Stomach smooth muscle (tissue), 2 donors: ENCODE measurements around the gene MIEF1.

Source experiments
- H3K27ac ChIP-seq: one replicate; pipeline ENCODE4 v1.7.0; 2013; ENCODE audit warnings: mild to moderate bottlenecking, low read length, inconsistent platforms
- H3K27me3 ChIP-seq, 2 donors: one replicate each; pipeline ENCODE4 v1.7.0; 2013; ENCODE audit warnings: low read length in 2 of 2; ENCODE audit not compliant: insufficient read depth in 2 of 2, control insufficient read depth in 1 of 2
- H3K36me3 ChIP-seq, 2 donors: one replicate each; pipeline ENCODE4 v1.7.0; 2013; ENCODE audit warnings: low read length in 2 of 2; ENCODE audit not compliant: control insufficient read depth in 2 of 2, insufficient read depth in 2 of 2
- H3K4me1 ChIP-seq: one replicate; pipeline ENCODE4 v1.7.0; 2013; ENCODE audit warnings: low read length; ENCODE audit not compliant: control insufficient read depth, insufficient read depth
- H3K4me3 ChIP-seq, 2 donors: one replicate each; pipeline ENCODE4 v1.7.0; 2013; ENCODE audit warnings: low read length in 2 of 2
- H3K9ac ChIP-seq, 2 donors: one replicate each; pipeline ENCODE4 v1.7.0; 2013; ENCODE audit warnings: low read length in 2 of 2, mild to moderate bottlenecking in 1 of 2
- H3K9me3 ChIP-seq, 2 donors: one replicate each; pipeline ENCODE4 v1.7.0; 2013; ENCODE audit warnings: low read length in 2 of 2; ENCODE audit not compliant: control insufficient read depth in 2 of 2
- donor health status: healthy.
- donor health status: Pancreatic carcinoma.

Gene MIEF1

DNA sequence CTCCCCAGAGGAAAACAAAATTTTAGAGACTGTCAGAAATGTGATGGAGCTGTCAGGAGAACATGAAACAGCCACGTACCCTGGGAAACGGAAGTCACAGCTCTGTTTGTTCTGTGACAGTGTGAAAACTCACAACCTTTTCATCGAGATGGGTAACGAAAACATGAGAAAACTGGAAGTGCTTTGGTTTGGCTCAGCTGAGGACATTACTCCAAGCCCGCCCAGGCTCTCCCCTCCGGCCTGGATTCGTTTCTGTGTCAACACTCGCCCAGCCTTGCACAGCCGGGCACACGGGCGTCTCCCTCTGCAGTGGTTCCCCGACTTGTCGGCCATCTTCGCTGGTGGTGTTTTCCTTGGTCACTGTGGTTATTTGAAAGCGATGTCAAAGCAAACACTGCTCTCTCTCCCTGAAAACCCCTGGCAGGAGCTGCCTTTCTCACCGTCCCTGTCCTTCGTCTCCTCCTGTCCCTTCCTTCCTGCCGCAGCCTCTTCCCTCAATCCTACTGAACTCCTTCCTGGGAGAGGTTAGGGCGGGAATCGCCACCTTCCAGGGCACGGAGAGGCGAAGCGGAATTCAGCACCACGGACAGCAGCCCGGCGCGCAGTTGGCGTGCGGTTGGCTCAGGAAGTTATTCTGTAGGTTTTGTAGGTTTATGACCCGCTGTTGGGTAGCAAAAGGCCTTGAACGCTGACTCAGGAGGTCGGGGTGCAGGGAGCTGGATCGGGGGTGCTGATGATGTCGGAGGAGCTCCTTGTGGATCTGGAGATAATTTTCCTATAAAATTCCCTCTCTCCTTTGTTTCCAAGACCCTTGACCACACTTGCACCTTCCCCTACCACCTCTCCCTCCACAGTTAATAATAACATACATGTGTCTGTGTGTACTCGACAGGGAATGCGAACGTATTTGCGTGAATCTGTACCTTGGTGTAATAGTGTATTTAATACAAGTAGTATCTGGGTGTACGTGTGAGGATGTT is 43.6 kb downstream of the MIEF1 start:
- peaks cover 11% of the 10 kb centered on the region for H3K4me1 ChIP-seq
- no peaks in the 10 kb centered on the region for H3K9me3 ChIP-seq
- no peak overlapping the region for H3K9ac ChIP-seq
- no peak overlapping the region for H3K4me3 ChIP-seq
- peaks cover 7 to 17% of the 10 kb centered on the region in 2 donors for H3K27me3 ChIP-seq
- no peaks in the 10 kb centered on the region for H3K36me3 ChIP-seq
- no peak overlapping the region for H3K27ac ChIP-seq

DNA sequence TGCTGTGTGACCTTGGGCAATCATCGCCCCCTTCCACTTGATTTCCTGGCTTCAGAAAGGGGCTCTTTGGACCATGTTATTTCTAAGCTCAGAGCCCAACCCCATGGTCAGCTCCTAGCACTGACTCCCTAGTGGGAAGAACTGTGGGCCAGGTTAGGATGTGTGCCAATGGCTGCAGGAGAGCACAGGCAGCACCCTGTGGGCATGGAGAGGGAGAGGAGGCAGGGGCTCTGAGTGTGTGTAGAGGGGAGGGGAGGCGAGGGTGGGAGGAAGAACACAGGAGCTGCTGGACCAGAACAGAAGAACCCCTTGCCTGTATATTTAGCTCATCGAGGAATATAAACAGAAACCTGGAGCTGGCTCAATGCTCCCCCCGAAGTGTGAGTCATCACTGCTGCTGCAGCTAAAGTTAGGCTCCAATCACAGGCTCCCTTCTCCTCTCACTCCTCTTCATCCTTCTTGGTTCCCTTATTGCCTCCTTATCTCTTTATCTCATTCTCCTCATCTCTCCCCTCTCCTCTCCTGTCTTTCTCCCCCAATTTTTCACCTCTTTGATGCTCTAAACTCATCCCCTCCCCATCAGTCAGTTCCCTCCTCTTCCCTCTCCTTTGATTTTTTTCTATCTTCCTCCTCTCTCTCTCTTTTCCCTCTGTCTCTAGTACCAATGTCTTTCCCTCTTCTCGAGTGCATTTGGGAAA is 44.9 kb downstream of the MIEF1 start:
- Histone ChIP-seq H3K36me3 (no peaks in the 10 kb centered on the region), H3K4me1 (peaks cover 11% of the 10 kb centered on the region), H3K4me3 (no peak overlapping the region), H3K27ac (no peak overlapping the region), H3K9me3 (no peaks in the 10 kb centered on the region), H3K27me3 (peaks cover 7 to 20% of the 10 kb centered on the region in 2 donors), H3K9ac (no peak overlapping the region)

DNA sequence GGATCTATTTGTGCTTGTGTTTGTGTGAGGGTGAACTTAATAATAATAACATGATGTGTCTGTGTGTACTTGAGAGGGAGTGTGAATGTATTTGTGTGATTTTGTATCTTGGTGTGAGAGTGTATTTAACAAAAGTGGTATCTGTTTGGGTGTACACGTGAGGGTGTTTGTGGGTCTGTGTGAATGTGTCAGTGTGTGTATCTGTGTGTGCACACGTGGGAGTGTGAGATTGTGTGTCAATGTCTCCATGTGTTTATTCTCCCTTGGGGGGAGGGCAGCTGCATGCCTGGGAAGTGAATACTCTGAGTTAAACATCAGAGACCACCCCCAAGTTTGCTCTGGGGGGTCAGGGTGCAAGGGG is 45.5 kb downstream of the MIEF1 start:
- H3K4me1 ChIP-seq = peaks cover 11% of the 10 kb centered on the region
- no peak overlapping the region for H3K27ac ChIP-seq
- peaks cover 7 to 21% of the 10 kb centered on the region in 2 donors for H3K27me3 ChIP-seq
- no peak overlapping the region for H3K9ac ChIP-seq
- H3K4me3 ChIP-seq = no peak overlapping the region
- no peaks in the 10 kb centered on the region for H3K9me3 ChIP-seq
- no peaks in the 10 kb centered on the region for H3K36me3 ChIP-seq

DNA sequence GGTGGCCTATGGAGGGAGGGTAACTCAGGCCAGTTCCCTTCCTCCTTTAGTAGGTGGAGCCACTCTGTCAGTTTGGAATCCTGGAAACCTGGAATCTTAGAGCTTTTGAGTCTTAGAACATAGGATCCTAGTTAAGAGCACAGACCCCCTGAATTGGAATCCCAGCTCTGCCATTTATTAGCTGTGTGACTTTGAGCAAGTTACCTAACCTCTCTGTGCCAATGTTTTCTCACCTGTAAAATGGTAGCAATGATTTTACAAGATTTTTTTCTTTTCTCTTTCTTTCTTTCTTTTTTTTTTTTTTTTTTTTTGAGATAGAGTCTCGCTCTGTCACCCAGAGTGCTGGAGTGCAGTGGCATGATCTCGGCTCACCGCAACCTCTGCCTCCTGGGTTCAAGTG is 51.3 kb downstream of the MIEF1 start:
- no peaks in the 10 kb centered on the region for H3K36me3 ChIP-seq

DNA sequence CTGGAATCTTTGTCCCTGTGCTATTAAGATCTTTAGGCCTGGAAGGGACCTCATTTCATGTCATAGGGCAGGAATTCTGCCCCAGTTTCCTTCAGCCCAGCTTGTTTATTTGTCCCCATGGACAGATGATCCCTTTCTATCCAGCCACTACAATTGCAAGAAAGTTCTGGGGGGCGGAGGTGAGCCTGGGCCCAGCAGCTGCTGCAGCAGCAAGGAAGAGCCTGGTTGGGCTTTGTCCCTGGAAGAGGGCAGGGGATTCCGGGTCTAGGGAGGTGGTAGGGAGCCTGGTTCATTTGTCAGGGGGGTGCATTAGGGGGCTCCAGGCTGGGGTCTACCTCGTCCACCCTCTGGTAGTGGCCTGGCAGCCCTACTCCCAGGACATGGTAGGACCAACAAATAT is 52.1 kb downstream of the MIEF1 start:
- peaks cover 36 to 38% of the 10 kb centered on the region in 2 donors for H3K27me3 ChIP-seq
- H3K36me3 ChIP-seq = no peaks in the 10 kb centered on the region
- H3K4me1 ChIP-seq = peaks cover 10% of the 10 kb centered on the region
- no peak overlapping the region for H3K4me3 ChIP-seq
- no peak overlapping the region for H3K9ac ChIP-seq
- no peaks in the 10 kb centered on the region for H3K9me3 ChIP-seq
- no peak overlapping the region for H3K27ac ChIP-seq

More for the DNA sequence above, 51.3 kb downstream of the MIEF1 start:
- Histone ChIP-seq H3K27ac (no peak overlapping the region), H3K9ac (no peak overlapping the region), H3K27me3 (peaks cover 29 to 31% of the 10 kb centered on the region in 2 donors), H3K4me3 (no peak overlapping the region), H3K4me1 (peaks cover 9% of the 10 kb centered on the region), H3K9me3 (no peaks in the 10 kb centered on the region)

DNA sequence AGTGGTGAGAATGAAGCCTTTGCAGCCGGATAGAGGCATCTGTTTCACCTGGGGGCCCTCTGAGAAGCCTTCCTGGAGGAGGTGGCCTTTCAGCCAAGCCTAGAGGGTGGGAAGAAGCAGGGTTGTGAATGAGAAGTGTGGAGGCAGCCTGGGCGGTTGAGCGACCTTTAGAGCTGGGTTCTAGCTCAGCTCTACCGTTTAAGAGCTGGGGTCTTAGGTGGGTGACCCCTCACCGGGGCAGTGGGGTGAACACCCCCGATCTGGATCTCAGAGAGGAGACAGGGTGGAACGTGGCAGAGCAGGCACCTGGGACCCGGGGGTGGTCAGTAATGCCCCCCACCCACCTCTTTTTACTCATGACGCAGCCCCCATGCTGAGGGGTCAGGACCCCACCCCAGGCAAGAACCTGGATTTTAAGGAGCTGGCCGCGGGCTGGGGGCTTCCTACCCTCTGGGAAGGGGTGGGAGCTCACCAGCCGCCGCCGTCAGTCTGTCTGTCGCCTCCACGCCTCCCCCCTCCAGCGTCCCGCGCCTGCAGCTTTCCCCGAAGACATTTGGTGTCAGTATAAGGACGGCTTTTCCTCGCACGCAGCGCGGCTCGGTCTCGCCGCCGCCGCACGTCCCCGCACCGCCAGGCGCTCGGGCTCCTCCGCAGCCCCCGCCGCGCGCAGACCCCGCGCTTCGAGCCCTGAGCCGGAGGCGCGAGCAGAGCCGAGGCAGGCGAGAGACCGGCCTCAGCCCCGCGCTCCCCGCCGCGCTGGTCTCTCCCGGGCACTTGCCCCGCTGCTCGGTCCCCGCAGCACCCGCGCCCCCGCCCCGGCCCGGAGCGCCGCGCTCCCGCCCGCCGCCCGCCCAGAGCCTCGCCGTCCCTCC is 55.1 kb downstream of the MIEF1 start:
- no peak overlapping the region for H3K9ac ChIP-seq
- peaks cover 10% of the 10 kb centered on the region for H3K4me1 ChIP-seq
- H3K9me3 ChIP-seq = no peaks in the 10 kb centered on the region
- peak overlapping the region in 1 of 2 donors; percentile 49 for H3K4me3 ChIP-seq
- H3K27ac ChIP-seq = no peak overlapping the region
- no peaks in the 10 kb centered on the region for H3K36me3 ChIP-seq
- peaks cover 46 to 51% of the 10 kb centered on the region in 2 donors for H3K27me3 ChIP-seq

DNA sequence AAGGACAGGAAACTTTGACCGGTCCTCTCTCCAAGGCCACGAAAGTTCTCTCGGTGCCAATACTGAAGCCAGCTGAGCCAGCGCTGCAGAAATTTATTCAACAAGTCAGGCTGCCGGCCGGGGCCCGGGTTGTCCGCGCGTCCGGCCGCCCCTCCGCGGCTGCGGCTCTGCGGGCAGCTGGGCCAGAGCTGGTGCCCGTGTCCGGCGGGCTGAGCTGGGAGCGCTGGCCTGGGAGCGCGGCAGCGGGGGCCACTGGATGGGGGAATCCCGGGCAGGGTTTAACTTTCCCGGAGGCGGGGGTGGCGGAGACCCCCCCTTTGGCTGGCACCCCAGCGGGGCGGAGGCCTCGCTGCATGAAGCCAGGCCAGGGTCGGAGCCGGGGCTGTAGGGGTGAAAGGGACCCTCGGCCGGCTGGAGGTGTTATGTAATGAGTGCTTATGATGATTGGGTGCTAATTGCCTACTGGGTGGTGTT is 56.2 kb downstream of the MIEF1 start:
- no peaks in the 10 kb centered on the region for H3K9me3 ChIP-seq
- peak overlapping the region in 1 of 2 donors; percentile 22 for H3K4me3 ChIP-seq
- H3K27ac ChIP-seq = no peak overlapping the region
- no peaks in the 10 kb centered on the region for H3K36me3 ChIP-seq
- peaks cover 41 to 57% of the 10 kb centered on the region in 2 donors for H3K27me3 ChIP-seq
- H3K9ac ChIP-seq = no peak overlapping the region
- peaks cover 10% of the 10 kb centered on the region for H3K4me1 ChIP-seq

DNA sequence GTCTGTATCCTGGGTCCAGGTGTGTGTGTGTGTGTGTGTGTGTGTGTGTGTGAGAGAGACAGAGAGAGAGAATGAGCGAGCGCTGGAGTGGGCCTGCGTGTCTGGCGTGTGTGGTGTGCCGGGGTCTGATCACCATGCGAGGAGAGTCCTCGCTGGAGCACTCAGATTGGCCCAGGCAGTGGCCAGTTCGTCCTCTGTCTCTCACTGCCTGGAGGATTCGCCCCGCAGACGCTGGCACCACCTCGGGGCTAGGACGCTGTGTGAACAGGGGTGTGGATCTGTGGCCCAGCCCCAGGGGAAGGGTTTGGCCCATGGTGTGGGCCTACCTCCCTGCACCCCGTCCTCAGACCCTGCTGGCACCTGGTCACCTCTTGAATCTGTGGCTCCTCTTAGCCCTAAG is 56.9 kb downstream of the MIEF1 start:
- Histone ChIP-seq H3K4me3 (no peak overlapping the region), H3K27me3 (peaks cover 45 to 62% of the 10 kb centered on the region in 2 donors), H3K9ac (no peak overlapping the region), H3K27ac (no peak overlapping the region), H3K9me3 (no peaks in the 10 kb centered on the region), H3K36me3 (no peaks in the 10 kb centered on the region), H3K4me1 (peaks cover 10% of the 10 kb centered on the region)

DNA sequence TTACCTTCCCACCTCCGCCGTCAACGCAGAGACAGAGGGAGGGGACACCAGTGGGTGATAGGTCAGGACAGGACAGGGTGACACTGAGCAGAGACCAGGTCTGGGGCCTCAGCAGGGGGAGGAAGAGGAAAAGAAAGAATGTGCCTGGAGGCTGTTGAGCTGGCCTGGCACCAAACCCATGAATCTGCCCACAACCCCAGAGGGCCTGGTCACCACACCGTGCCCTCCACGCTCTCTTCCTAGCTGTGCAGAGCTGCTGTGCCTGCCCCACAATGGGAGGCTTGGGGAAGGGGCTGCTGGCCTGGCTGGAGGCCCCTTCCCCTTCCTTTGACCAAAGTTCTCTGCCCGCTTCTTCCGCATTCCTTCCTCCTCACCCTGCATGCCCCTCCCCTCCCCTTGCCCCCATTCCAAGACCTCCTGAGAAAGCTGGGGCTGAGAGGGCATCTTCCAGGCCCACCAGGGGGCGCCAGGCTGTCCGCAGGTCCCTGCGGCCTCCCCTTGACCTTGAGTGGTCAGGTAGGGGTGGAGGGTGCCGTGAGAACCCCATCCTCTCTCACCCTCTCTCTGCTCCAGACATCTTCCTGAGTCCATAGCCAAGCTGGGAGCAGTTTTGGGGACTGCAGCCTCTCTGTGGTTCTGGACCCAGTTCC is 57.5 kb downstream of the MIEF1 start:
- Histone ChIP-seq H3K9ac (no peak overlapping the region), H3K27ac (no peak overlapping the region), H3K27me3 (peaks cover 45 to 63% of the 10 kb centered on the region in 2 donors), H3K36me3 (no peaks in the 10 kb centered on the region), H3K9me3 (no peaks in the 10 kb centered on the region), H3K4me1 (peaks cover 10% of the 10 kb centered on the region), H3K4me3 (no peak overlapping the region)

DNA sequence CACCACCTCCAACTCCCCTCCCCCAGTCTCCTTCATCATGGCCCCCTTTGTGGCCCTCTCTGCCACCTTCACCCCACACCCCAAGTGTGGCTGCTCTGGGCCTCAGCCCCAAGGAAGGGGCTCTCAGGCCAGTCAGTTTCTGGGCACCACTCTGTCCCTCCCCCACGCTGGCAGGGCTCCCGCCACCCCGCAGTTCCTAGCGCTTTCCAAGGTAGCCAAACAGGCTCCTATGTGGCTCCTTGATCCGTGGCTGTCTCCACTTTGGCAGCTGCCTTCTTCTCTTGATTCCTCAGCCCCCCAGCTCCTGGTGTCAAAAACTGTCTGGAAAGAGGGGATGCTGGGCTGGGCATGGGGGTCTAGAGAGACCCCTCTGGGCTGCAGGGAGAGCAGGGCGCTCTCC is 58.0 kb downstream of the MIEF1 start:
- Histone ChIP-seq H3K9ac (no peak overlapping the region), H3K4me3 (no peak overlapping the region), H3K36me3 (no peaks in the 10 kb centered on the region), H3K9me3 (no peaks in the 10 kb centered on the region), H3K27me3 (peaks cover 45 to 64% of the 10 kb centered on the region in 2 donors), H3K27ac (no peak overlapping the region), H3K4me1 (peaks cover 10% of the 10 kb centered on the region)
